HUES64 (cell line): ENCODE data around the gene CNTLN.
"Not testable (repeated sequence)": the region's sequence is repeated elsewhere in the genome, so short reads cannot be mapped to it uniquely, and the experiment has no call there.

Experiments
- H3K27ac ChIP-seq: 2 replicates; pipeline ENCODE4 v1.7.0; 2013; ENCODE audit warnings: low read depth, low read length, inconsistent platforms
- H3K27me3 ChIP-seq: 2 replicates; pipeline ENCODE4 v1.6.1; 2013; ENCODE audit warnings: mild to moderate bottlenecking, low read length; ENCODE audit not compliant: insufficient read depth
- H3K36me3 ChIP-seq: 2 replicates; pipeline ENCODE4 v1.6.1; 2013; ENCODE audit warnings: mild to moderate bottlenecking, low read length; ENCODE audit not compliant: insufficient read depth
- H3K4me1 ChIP-seq: 2 replicates; pipeline ENCODE4 v1.6.1; 2013; ENCODE audit warnings: mild to moderate bottlenecking, low read length, moderate library complexity; ENCODE audit not compliant: insufficient read depth
- H3K4me3 ChIP-seq: 2 replicates; pipeline ENCODE4 v1.5.1; 2013; ENCODE audit warnings: mild to moderate bottlenecking, low read length, moderate library complexity
- H3K9ac ChIP-seq: 2 replicates; pipeline ENCODE4 v1.6.1; 2013; ENCODE audit warnings: mild to moderate bottlenecking, low read depth, low read length
- H3K9me3 ChIP-seq: 2 replicates; pipeline ENCODE4 v1.6.1; 2013; ENCODE audit warnings: low read depth, low read length; ENCODE audit not compliant: insufficient read depth
- WGBS: fragments of 150-250, 120-280 bp; methylation state at CpG from one replicate; pipeline ENCODE4 v1.1.7; 2013; ENCODE audit warnings: missing lambda C conversion rate; 5-methylcytosine and 5-hydroxymethylcytosine counted together

Gene CNTLN

DNA sequence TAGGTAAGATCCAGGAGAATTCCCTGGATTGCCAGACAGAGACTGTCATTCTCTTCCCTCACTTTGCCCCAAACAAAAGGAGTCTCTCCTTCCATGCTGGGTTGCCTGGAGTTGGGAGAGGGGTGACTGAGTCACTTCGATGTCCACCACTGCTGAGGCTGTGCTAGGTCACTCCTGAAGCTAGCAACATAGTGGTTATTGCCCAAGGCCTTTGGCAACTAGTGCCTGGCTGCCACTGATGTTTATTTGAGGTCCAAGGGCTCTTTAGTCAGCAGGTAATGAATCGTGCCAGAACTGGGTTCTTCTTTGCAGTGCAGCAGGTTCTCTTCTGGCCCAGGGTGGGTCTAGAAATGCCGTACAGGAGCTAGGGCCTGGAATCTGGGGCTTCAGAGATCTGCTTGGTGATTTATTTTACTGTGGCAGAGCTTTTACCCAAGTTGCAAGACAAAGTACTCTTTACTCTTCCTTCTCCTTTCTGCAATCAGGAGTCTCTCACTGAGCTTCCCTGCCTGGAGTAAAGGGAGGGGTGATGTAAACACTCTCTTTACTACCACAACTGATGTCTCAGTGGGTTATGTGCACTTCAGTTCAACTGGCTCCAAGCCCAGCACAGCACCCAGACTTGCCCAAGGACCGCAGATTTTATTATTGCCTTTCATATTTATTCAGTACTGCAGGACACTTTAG lies 288.3 kb downstream of the CNTLN start:
- Histone ChIP-seq H3K4me1 (no peaks in the 10 kb centered on the region), H3K36me3 (no peaks in the 10 kb centered on the region), H3K27ac (no peak overlapping the region), H3K4me3 (no peak overlapping the region), H3K9me3 (no peaks in the 10 kb centered on the region), H3K9ac (no peak overlapping the region), H3K27me3 (no peaks in the 10 kb centered on the region)
- WGBS = 99% methylated on average over 4 of the region's 4 CpGs

DNA sequence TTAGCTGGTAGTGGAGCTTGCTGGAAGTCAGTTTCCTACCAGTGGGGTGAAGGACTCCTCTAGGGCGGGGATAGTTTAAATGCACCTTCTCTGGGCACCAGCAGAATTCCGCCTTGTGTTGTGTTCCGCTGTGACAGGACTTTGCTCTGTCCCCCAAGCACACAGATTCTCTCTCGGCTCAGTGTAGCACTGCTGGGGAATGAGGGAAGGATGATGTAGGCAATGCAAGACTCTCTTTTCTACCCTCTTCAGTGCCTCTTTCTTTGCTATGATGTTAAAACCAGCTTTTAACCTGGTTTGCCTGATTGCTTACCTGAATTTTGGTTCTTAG lies 288.8 kb downstream of the CNTLN start:
- H3K36me3 ChIP-seq = no peaks in the 10 kb centered on the region
- no peak overlapping the region for H3K27ac ChIP-seq
- WGBS = 94% methylated on average over 3 of the region's 4 CpGs
- no peaks in the 10 kb centered on the region for H3K4me1 ChIP-seq
- H3K27me3 ChIP-seq = no peaks in the 10 kb centered on the region
- no peak overlapping the region for H3K4me3 ChIP-seq
- no peaks in the 10 kb centered on the region for H3K9me3 ChIP-seq
- no peak overlapping the region for H3K9ac ChIP-seq

DNA sequence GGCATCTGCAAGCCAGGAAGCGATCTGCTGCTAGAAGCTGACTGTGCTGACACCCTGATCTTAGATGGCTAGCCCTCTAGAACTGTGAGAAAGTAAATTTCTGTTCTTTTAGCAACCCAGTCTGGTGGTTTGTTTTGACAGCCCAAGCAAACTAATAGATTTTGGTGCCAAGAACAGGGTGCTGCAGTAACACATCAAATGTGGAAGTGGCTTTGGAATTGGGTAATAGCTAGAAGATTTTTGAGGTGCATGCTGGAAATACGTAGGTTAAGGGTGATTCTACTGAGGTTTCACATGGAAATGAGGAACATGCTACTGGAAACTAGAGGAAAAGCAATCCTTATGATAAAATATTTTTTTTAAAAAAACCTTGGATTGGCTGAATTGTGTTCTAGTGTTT lies 290.5 kb downstream of the CNTLN start:
- H3K36me3 ChIP-seq = no peaks in the 10 kb centered on the region
- H3K27me3 ChIP-seq = no peaks in the 10 kb centered on the region
- H3K4me1 ChIP-seq = no peaks in the 10 kb centered on the region
- WGBS = 94% methylated on average over 2 of the region's 2 CpGs
- H3K27ac ChIP-seq = no peak overlapping the region
- H3K9ac ChIP-seq = no peak overlapping the region
- no peaks in the 10 kb centered on the region for H3K9me3 ChIP-seq
- H3K4me3 ChIP-seq = no peak overlapping the region

DNA sequence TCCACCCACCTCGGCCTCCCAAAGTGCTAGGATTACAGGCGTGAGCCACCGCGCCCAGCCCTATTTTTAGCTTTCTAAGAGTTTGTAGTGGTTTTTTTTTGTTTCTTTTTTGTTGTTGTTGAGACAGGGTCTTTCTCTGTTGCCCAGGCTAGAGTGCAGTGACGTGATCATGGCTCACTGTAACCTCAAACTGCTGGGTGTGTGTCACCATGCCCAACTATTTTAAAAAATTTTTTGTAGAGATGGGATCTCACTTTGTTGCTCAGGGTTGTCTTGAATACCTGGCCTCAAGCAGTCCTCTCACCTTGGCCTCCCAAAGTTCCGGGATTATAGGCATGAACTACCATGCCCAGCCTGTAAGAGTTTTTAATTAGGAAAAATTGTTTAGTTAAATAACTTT lies 298.7 kb downstream of the CNTLN start:
- Histone ChIP-seq H3K9ac (no peak overlapping the region), H3K9me3 (peaks cover 5% of the 10 kb centered on the region; the same call in 1 of the 2 replicates), H3K4me3 (no peak overlapping the region), H3K4me1 (no peaks in the 10 kb centered on the region), H3K36me3 (no peaks in the 10 kb centered on the region), H3K27ac (no peak overlapping the region), H3K27me3 (no peaks in the 10 kb centered on the region)
- WGBS = 92% methylated on average over 6 of the region's 6 CpGs

DNA sequence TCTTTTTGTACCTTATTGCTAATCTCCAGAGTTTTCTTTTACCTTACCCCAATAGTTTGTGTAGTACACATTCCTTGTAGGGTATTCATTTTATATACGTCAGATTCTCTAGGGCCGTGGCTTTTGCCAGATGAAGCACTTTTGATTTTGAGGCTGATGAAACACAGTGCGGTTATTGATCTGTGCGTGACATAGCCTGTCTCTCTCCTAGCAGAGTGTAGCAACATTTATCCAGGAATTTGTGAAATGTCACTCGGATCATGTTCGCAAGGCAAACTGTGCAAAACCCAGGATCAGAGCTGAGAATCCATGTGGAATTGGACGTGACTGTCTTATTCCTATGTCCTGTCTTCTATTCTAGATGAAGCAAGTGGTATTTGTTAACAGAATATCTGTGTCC lies 302.0 kb downstream of the CNTLN start:
- Histone ChIP-seq H3K4me1 (no peaks in the 10 kb centered on the region), H3K4me3 (no peak overlapping the region), H3K9ac (no peak overlapping the region), H3K9me3 (peaks cover 5% of the 10 kb centered on the region; the same call in 1 of the 2 replicates), H3K36me3 (no peaks in the 10 kb centered on the region), H3K27me3 (no peaks in the 10 kb centered on the region), H3K27ac (no peak overlapping the region)
- WGBS = 93% methylated on average over 7 of the region's 7 CpGs

DNA sequence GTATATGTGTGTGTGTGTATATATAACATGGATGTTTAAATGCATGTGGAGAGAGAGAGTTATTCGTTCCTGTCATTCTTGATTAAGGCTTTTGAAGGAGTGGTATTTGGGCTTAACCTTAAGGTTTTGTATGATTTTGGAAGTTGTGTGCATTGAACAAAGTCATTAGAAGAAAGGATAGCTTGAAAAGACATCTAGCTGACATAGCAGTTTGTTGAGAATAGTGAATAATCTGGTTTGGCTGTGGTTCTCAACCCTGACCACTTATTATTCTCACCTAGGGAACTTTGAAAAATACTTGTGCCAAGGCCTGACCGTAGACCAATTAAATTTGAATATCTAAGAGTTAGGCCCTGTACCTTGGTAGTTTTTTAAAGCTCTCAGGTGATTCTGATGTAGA lies 303.0 kb downstream of the CNTLN start:
- H3K4me1 ChIP-seq = no peaks in the 10 kb centered on the region
- 86% methylated on average over 2 of the region's 2 CpGs for WGBS
- H3K4me3 ChIP-seq = no peak overlapping the region
- H3K9ac ChIP-seq = no peak overlapping the region
- no peaks in the 10 kb centered on the region for H3K27me3 ChIP-seq
- no peak overlapping the region for H3K27ac ChIP-seq
- peaks cover 5% of the 10 kb centered on the region; the same call in 1 of the 2 replicates for H3K9me3 ChIP-seq
- H3K36me3 ChIP-seq = no peaks in the 10 kb centered on the region

DNA sequence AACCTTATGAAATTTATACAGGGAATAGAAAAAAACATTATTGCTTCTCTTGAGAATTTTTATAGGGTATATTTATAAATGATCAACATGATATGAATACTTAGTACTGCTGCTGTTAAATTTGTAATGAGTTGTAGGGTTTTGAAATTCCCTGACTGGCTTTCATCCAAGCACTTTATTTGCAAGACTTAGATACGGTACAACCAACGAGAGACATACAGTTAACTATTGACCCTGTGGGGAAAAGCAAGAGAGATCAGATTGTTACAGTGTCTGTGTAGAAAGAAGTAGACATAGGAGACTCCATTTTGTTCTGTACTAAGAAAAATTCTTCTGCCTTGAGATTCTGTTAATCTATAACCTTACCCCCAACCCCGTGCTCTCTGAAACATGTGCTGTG lies 310.3 kb downstream of the CNTLN start:
- not testable (repeated sequence) for H3K9ac ChIP-seq, H3K4me1 ChIP-seq, H3K27me3 ChIP-seq, H3K4me3 ChIP-seq, H3K36me3 ChIP-seq, H3K9me3 ChIP-seq, H3K27ac ChIP-seq
- 94% methylated on average over 2 of the region's 3 CpGs for WGBS

DNA sequence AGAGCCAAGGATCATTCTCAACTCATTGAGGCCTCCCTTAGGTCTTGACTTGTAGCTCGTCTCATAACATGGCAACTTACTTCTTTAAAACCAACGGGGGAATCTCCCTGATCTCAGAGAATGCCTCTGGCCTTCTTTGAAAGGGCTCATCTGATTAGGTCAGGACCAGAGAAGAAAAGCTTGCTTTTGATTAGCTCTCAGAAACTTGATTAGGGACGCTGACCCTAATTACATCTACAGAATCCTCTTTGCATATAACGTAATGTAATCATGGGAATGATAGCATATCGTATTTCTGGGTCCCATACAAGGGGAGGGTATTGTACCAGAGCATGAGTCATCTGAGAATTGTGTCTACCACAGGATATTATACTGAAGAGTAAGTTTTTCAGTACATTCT lies 318.9 kb downstream of the CNTLN start:
- Histone ChIP-seq H3K27ac (no peak overlapping the region), H3K4me3 (no peak overlapping the region), H3K9ac (no peak overlapping the region), H3K4me1 (no peaks in the 10 kb centered on the region), H3K9me3 (no peaks in the 10 kb centered on the region), H3K27me3 (no peaks in the 10 kb centered on the region), H3K36me3 (no peaks in the 10 kb centered on the region)
- WGBS = 91% methylated on average over 5 of the region's 5 CpGs

DNA sequence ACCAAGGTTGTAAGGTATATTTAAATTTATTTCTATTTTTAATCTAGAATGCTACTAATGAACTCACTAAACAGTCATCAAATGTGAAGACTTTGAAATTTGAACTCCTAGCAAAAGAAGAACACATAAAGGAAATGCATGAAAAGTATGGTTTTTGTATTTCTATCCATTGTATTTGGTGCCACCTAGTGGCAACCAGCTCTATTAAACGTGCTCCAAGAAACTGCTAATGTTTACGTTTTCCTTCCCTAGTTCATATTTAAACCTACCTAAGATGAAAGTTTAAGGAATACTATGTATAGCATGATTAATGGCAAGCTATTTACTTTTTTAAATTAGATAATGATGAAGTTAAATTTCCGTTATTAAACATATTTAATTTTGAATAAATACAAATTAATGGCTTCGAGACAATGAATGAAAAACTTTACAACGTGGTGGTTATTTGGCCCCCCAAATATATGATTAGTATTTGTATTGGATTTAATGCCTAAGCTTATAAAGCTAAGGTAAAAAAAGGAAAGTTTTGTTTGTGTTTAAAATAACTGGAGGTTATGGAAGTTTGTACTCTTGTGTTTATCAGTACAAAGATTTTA lies 328.1 kb downstream of the CNTLN start:
- WGBS = 84% methylated on average over 2 of the region's 5 CpGs
- Histone ChIP-seq H3K36me3 (no peaks in the 10 kb centered on the region), H3K9ac (no peak overlapping the region), H3K27ac (no peak overlapping the region), H3K27me3 (no peaks in the 10 kb centered on the region), H3K9me3 (no peaks in the 10 kb centered on the region), H3K4me3 (no peak overlapping the region), H3K4me1 (no peaks in the 10 kb centered on the region)

DNA sequence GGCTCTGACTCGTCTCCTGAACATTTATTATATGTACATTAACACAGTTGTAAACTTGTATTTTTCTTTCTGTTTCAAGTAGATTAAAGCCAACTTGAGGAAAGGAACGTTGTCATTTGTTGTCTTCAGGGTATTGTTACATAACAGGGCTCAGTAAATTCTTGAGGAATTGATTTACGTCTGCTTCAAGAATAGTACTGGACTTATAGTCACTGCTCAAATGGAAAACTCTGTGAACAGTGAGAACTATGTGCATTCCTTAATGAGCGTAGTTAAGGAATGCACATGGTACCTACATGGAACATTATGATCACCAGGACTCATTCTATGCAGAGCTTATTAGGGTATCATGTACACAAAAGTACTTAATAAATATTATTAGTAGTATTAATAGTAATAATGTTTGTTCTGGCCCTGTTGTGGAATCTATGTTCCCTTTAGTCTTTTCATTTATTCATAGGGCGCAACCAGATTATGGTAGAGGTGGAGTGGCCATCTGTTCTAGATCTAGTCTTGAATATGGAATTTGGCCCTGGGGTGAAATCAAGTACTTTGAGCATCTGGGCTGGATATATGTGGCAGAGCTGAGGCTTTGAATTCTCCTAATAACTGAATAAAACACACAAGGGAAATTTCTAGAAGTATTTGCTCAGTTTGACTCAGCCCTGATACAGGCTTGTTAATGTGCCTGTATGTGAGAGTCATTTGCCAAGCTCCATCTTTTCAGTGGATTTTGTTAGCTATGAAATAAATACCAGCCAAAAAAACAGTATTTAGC lies 335.4 kb downstream of the CNTLN start:
- Histone ChIP-seq H3K36me3 (no peaks in the 10 kb centered on the region), H3K9ac (no peak overlapping the region)
- 94% methylated on average over 4 of the region's 5 CpGs for WGBS

DNA sequence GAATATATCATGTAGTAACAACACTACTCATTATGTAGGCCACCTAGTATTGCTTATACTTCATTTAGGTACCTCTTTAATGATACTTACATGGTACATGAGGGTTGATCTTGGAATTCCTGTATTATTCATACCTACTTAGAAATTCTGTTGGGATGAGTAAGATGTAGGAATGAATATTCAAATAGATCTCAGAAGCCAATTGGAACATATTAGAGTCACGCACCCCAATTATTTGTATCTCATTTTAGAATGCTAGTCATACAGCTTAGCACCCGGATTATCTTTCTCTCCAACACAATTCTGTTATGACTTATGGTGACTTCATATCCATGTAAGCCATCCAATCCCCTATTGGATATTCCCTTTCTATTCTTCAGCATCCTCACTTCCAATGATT lies 337.3 kb downstream of the CNTLN start:
- Histone ChIP-seq H3K27me3 (no peaks in the 10 kb centered on the region), H3K4me3 (no peak overlapping the region), H3K27ac (no peak overlapping the region), H3K4me1 (no peaks in the 10 kb centered on the region), H3K9ac (no peak overlapping the region), H3K36me3 (no peaks in the 10 kb centered on the region), H3K9me3 (no peaks in the 10 kb centered on the region)
- WGBS = 93% methylated on average over 2 of the region's 2 CpGs

More for the DNA sequence above, 335.4 kb downstream of the CNTLN start:
- H3K4me1 ChIP-seq = no peaks in the 10 kb centered on the region
- no peaks in the 10 kb centered on the region for H3K9me3 ChIP-seq
- H3K4me3 ChIP-seq = no peak overlapping the region
- H3K27me3 ChIP-seq = no peaks in the 10 kb centered on the region
- H3K27ac ChIP-seq = no peak overlapping the region
